Subcutaneous abdominal adipose tissue (tissue), 5 donors: ENCODE measurements around the gene NOPCHAP1.
"Not testable (repeated sequence)": the region's sequence is repeated elsewhere in the genome, so short reads cannot be mapped to it uniquely, and the experiment has no call there.

ENCODE experiments used
- H3K27ac ChIP-seq: one replicate; pipeline ENCODE4 v1.7.0; 2013; ENCODE audit warnings: low read depth, mild to moderate bottlenecking, inconsistent platforms, low read length, moderate library complexity
- H3K27me3 ChIP-seq, 5 donors: one replicate each; pipeline ENCODE4 v1.7.0; 2013; ENCODE audit warnings: low read length in 5 of 5, inconsistent platforms in 1 of 5; ENCODE audit not compliant: control insufficient read depth in 5 of 5, insufficient read depth in 4 of 5
- H3K36me3 ChIP-seq, 5 donors: one replicate each; pipeline ENCODE4 v1.7.0; 2013; ENCODE audit warnings: low read length in 5 of 5; ENCODE audit not compliant: control insufficient read depth in 5 of 5, insufficient read depth in 5 of 5
- H3K4me1 ChIP-seq, 5 donors: one replicate each; pipeline ENCODE4 v1.7.0; 2013; ENCODE audit warnings: low read length in 5 of 5, mild to moderate bottlenecking in 3 of 5, moderate library complexity in 1 of 5; ENCODE audit not compliant: control insufficient read depth in 5 of 5, insufficient read depth in 5 of 5
- H3K4me3 ChIP-seq, 5 donors: one replicate each; pipeline ENCODE4 v1.7.0; 2013; ENCODE audit warnings: low read length in 5 of 5, low read depth in 1 of 5
- H3K9ac ChIP-seq, 5 donors: one replicate each; pipeline ENCODE4 v1.7.0; 2013; ENCODE audit warnings: low read length in 5 of 5, mild to moderate bottlenecking in 4 of 5, moderate library complexity in 3 of 5
- H3K9me3 ChIP-seq, 5 donors: one replicate each; pipeline ENCODE4 v1.7.0; 2013; ENCODE audit warnings: low read length in 5 of 5; ENCODE audit not compliant: control insufficient read depth in 5 of 5
- donor health status: healthy.
- donor health status: healthy.
- donor health status: healthy.
- donor health status: healthy.
- donor health status: healthy.

The NOPCHAP1 gene, protein sequence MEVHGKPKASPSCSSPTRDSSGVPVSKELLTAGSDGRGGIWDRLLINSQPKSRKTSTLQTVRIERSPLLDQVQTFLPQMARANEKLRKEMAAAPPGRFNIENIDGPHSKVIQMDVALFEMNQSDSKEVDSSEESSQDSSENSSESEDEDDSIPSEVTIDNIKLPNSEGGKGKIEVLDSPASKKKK

DNA sequence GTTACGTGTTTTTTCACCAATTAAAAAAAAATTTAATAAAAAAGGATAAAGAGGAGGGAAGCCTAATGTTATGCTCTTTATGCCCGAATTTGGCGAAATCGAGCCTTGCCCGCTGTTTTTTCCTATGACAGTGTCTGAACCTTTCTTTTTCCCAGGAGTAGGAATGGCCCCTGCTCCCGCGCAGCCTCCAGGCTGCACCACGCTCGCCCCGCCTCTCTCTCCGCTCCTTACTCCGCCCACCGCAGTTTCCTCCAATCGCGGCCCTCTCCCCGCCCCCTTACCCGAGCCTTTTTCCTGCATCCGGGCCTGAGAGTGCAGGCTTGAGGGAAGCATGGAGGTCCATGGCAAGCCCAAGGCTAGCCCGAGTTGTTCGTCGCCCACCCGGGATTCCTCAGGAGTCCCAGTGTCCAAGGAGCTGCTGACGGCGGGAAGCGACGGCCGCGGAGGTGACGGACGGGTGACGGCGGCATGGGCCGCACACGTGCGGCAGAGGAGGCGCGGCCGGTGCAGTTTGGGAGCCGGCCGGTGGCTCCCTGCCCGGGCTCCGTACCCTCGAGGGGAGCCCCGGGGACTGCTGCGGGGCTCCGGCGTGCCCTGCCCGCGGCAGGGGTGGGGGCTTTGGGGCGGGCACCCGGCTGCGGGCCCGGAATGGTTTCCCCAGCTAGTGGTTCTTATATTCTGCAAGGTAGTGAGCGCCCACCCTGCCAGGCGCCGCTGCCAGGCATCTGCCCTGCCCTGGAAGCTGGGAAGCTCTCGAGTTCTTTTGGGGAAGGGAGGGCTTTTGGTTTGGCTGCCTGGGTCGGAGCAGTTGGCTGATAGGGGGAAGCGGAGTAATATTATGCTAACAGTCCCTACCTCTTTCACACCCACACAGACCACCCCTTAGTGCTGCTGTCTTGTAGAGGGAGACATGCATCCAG lies at the start of gene NOPCHAP1:
NOPCHAP1 (plus strand) TSS at position 295 of the 920 bp plus-strand sequence; CDS start at position 332, 37 bp downstream.
- Histone ChIP-seq H3K4me1 (peaks cover 0 to 25% (median 21%) of the 10 kb centered on the region in 5 donors), H3K9me3 (no peaks in the 10 kb centered on the region), H3K4me3 (peak within 1 kb of the TSS; percentile 84 to 97 (median 91)), H3K27ac (peak within 1 kb of the TSS; percentile 73), H3K27me3 (no peaks in the 10 kb centered on the region), H3K9ac (peak within 1 kb of the TSS in 4 of 5 donors; percentile 77 to 86 (median 86)), H3K36me3 (peaks cover 4 to 23% (median 12%) of the 10 kb centered on the region in 5 donors)

DNA sequence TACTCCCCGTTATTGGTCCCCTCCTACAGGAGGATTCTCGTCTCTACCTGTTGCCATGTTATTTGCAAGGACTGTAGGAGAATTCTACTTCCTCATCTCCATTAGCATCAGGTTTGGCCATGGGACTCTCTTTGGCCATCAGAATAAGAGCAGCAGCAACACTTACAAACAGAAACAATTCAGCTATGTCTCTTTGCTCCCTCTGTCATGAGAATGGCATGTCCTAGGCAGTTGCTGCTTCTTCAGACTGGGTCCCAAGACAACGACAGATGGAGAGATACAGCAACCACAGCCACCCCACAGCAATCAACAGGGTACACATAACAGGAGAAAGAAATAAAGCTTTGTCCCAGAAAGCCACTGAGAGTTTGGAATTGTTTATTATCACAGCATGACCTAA lies 47.7 kb upstream of the NOPCHAP1 start:
- Histone ChIP-seq H3K27ac (peak overlapping the region; percentile 28), H3K27me3 (no peaks in the 10 kb centered on the region), H3K36me3 (no peaks in the 10 kb centered on the region), H3K4me1 (peaks cover 0 to 16% (median 11%) of the 10 kb centered on the region in 5 donors), H3K9me3 (peaks cover 0 to 2% (median 0%) of the 10 kb centered on the region in 5 donors), H3K4me3 (no peak overlapping the region), H3K9ac (no peak overlapping the region)

DNA sequence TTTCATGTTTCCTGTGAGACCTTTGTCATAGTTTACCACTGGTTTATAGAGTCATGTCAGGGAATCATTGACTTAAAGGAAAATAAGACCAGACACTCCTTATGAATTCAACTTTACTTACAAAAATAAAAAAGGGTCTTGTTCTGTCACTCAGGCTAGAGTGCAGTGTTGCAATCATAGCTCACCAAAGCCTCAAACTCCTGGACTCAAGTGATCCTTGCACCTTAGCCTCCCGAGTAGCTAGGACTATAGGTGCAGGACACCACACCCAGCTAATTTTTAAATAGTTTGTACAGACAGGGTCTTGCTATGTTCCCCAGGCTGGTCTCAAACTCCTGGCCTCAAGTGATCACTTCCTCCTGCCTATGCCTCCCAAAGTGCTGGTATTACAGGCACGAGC lies 47.0 kb upstream of the NOPCHAP1 start:
- Histone ChIP-seq H3K36me3 (no peaks in the 10 kb centered on the region), H3K9me3 (peaks cover 0 to 4% (median 0%) of the 10 kb centered on the region in 5 donors), H3K4me3 (no peak overlapping the region), H3K4me1 (peaks cover 0 to 16% (median 11%) of the 10 kb centered on the region in 5 donors), H3K27ac (no peak overlapping the region), H3K9ac (no peak overlapping the region), H3K27me3 (no peaks in the 10 kb centered on the region)

DNA sequence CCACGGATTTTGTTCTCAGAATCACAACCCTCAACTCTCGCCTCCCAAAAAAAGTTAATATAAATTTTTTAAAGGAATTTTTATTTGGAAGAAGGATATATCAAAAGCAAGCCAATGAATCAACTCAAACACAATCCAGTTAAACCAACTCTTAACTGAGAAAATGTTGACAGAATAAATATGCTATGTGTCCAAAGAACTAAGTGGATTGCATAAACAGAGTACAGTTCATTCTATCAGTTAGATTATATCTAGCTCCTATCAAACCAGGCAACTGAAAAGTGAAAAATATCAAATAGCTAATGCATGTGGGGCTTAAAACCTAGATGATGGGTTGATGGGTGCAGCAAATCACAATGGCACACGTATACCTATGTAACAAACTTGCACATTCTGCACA lies 44.7 kb upstream of the NOPCHAP1 start:
- peaks cover 0 to 4% (median 0%) of the 10 kb centered on the region in 5 donors for H3K9me3 ChIP-seq
- H3K9ac ChIP-seq = no peak overlapping the region
- no peak overlapping the region for H3K27ac ChIP-seq
- no peaks in the 10 kb centered on the region for H3K36me3 ChIP-seq
- H3K4me1 ChIP-seq = peaks cover 0 to 16% (median 11%) of the 10 kb centered on the region in 5 donors
- H3K4me3 ChIP-seq = no peak overlapping the region
- no peaks in the 10 kb centered on the region for H3K27me3 ChIP-seq

DNA sequence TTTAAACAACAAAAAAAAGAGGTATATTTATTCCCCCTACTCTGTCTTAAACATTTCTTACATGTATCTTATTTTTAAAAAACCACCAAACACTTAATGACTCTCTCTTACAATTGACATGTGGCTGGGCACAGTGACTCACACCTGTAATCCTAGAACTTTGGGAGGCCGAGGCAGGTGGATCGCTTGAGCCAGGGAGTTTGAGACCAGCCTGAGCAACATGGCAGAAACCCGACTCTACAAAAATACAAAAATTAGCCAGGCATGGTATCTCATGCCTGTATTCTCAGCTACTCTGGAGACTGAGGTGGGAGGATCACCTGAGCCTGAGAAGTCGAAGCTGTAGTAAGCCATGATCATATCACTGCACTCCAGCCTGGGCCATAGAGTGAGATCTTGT lies 44.0 kb upstream of the NOPCHAP1 start:
- peaks cover 0 to 4% (median 0%) of the 10 kb centered on the region in 5 donors for H3K9me3 ChIP-seq
- no peak overlapping the region for H3K4me3 ChIP-seq
- H3K9ac ChIP-seq = no peak overlapping the region
- no peaks in the 10 kb centered on the region for H3K27me3 ChIP-seq
- no peaks in the 10 kb centered on the region for H3K36me3 ChIP-seq
- H3K4me1 ChIP-seq = peaks cover 0 to 16% (median 11%) of the 10 kb centered on the region in 5 donors
- H3K27ac ChIP-seq = no peak overlapping the region

DNA sequence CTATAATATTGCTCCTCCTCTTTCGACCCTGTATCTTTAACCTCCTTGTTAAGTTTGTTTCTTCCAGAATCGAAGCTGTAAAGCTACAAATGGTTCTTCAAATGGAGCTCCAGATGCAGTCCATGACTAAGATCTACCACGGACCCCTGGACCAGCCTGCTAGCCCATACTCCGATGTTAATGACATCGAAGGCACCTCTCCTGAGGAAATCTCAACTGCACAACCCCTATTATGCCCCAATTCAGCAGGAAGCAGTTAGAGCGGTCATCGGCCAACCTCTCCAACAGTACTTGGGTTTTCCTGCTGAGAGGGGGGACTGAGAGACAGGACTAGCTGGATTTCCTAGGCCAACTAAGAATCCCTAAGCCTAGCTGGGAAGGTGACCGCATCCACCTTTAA lies 42.7 kb upstream of the NOPCHAP1 start:
- H3K4me1 ChIP-seq = peaks cover 0 to 15% (median 9%) of the 10 kb centered on the region in 5 donors
- not testable (repeated sequence) for H3K27me3 ChIP-seq, H3K9ac ChIP-seq, H3K27ac ChIP-seq, H3K4me3 ChIP-seq, H3K36me3 ChIP-seq, H3K9me3 ChIP-seq

DNA sequence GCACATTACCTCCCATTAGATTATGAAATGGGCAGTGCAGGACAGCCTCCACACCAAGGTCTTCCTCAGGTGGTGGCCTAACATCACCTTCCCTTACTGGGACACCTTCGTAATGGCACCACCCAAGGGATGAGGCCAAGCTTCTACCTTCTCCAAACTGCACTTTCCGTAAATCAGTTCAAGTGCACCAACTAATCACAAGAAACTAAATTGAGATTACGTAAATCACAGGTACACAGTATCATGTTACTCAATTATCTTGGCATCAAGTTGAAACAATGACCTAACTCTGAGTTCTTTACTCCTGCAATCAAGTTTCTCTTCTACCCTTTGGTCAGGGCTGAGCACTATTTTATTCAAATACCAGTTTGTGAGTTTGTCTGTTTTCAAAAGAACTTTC lies 41.9 kb upstream of the NOPCHAP1 start:
- Histone ChIP-seq H3K9me3 (peaks cover 0 to 4% (median 0%) of the 10 kb centered on the region in 5 donors), H3K27me3 (no peaks in the 10 kb centered on the region), H3K9ac (no peak overlapping the region), H3K36me3 (no peaks in the 10 kb centered on the region), H3K4me1 (peaks cover 0 to 11% (median 3%) of the 10 kb centered on the region in 5 donors), H3K4me3 (no peak overlapping the region), H3K27ac (no peak overlapping the region)

DNA sequence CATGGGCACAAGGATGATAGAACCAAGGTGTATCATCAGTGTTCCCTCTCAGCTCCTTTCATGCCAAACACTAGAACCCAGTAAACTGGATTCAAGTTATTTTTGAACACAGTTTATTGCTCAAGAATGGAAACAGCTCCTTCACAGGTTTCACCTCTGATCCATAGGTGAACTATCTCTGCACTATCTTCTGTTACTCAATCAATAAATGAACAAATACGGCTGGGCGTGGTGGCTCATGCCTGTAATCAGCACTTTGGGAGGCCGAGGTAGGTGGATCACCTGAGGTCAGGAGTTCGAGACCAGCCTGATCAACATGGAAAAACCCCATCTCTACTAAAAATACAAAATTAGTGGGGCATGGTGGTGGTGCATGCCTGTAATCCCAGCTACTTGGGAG lies 37.4 kb upstream of the NOPCHAP1 start:
- not testable (repeated sequence) for H3K9ac ChIP-seq, H3K27ac ChIP-seq, H3K27me3 ChIP-seq, H3K9me3 ChIP-seq, H3K36me3 ChIP-seq, H3K4me3 ChIP-seq
- H3K4me1 ChIP-seq = peaks cover 0 to 12% (median 0%) of the 10 kb centered on the region in 5 donors

DNA sequence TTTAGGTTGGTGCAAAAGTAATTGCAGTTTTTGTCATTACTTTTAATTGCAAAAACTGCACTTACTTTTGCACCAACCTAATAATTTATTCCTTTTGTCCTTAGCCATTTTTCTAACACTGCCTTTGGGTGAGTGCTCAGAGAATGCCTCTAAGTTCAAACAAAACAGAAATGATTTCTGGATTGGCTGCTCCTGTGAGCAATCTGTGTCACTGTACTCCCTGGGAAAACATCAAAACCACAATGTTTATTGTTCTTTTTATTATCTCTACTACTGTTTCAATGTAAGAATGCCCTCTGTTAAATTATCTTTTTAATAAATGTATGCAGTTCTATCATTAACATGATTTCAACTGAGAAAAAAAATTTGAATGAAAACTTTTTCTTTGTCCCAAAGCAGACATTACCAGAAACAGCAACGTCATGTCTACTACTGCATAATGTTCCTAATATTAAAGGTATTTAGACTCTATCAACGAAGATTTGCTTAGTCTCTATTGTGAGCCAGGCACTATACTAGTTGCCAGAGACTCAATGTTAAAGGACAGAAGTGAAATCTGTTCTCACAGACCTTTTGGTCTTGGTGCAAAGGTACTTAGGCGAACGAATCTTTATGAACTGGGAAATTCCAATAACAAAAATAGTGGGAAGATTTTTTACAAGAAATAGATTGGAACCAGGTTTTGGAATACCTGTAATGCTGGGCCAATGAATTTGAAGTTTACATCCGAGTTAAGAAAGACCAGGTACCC lies 34.2 kb upstream of the NOPCHAP1 start:
- H3K9me3 ChIP-seq = no peaks in the 10 kb centered on the region
- no peaks in the 10 kb centered on the region for H3K27me3 ChIP-seq
- H3K4me3 ChIP-seq = no peak overlapping the region
- no peak overlapping the region for H3K27ac ChIP-seq
- peaks cover 0 to 12% (median 0%) of the 10 kb centered on the region in 5 donors for H3K4me1 ChIP-seq
- no peaks in the 10 kb centered on the region for H3K36me3 ChIP-seq
- no peak overlapping the region for H3K9ac ChIP-seq
